Measurements from ENCODE around the gene CFAP20DC.

DNA sequence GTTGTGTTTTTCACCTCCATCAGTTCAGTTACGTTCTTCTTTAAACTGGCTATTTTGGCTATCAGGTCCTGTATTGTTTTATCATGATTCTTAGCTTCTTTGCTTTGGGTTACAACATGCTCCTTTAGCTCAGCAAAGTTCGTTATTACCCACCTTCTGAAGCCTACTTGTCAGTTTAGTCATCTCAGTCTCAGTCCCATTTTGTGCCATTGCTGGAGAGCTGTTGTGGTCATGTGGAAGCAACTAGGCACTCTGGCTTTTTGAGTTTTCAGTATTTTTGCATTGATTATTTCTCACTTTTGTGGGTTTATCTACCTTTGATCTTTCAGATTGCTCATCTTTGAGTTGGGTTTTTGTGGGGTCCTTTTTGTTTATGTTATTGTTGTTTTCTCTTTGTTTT, 151.3 kb downstream of the CFAP20DC start:
- TF ChIP-seq, protein P1, sequence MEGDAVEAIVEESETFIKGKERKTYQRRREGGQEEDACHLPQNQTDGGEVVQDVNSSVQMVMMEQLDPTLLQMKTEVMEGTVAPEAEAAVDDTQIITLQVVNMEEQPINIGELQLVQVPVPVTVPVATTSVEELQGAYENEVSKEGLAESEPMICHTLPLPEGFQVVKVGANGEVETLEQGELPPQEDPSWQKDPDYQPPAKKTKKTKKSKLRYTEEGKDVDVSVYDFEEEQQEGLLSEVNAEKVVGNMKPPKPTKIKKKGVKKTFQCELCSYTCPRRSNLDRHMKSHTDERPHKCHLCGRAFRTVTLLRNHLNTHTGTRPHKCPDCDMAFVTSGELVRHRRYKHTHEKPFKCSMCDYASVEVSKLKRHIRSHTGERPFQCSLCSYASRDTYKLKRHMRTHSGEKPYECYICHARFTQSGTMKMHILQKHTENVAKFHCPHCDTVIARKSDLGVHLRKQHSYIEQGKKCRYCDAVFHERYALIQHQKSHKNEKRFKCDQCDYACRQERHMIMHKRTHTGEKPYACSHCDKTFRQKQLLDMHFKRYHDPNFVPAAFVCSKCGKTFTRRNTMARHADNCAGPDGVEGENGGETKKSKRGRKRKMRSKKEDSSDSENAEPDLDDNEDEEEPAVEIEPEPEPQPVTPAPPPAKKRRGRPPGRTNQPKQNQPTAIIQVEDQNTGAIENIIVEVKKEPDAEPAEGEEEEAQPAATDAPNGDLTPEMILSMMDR (IDR thresholded peaks at IDR 0.05; ENCODE audit: poor library complexity): no peak
- no peak for TF ChIP-seq EZH2 (IDR thresholded peaks at IDR 0.05; ENCODE audit: borderline replicate concordance)
- no peak for TF ChIP-seq EZH2phosphoT487 (IDR thresholded peaks at IDR 0.05; ENCODE audit: low read depth, severe bottlenecking, unreplicated experiment)
